Fibroblast of peridontal ligament (primary cell): ENCODE measurements around the gene CFAP46.

Source experiments
- DNase-seq: peaks from one replicate; pipeline ENCODE4 v3.0.0-alpha.2; 2010; ENCODE audit errors: extremely low read depth

The CFAP46 gene

DNA sequence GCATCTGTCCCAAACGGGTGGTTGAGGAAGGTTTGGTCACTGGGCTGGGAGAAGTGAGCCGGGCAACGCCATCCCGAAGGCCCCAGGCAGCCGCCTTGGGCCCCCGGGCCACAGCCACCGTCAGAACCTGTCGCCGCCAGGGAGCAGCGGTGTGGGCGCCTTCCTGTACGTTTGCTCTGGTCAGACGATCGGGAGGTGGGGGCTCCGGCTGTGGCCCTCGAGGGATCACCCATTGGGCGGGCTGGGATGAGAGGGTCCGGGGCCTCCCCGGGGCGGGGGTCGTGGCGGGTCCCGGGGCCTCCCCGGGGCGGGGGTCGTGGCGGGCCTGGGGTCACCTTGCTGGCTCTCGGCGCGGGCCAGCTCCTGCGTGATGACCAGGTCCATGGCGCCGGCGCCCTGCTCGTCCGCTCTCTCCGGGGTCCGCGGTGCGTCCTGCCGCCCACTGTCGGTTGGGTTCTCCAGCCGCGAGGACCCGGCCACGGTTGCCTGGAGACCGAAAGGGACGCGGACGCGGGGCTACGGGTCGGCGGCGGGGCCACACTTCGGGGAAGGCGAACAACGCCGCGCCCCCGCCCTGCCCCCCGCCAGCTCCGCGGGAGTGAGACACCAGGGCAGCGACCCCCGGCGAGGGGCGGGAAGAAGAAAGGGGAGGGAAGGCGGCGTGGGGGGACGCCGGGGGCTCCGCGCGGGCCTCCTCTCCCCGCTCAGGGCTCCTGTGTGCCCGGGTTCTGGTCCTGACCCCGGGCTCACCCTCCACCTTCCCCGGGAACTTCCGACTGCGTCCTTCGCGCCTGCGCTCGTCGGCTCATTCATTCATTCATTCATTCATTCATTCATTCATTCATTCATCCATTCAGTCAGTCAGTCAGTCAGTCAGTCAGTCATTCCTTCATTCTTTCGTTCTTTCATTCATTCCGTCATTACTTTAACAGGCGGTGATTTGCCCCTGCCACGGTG is at the start of gene CFAP46:
TSS of gene CFAP46 (minus strand) at position 470 of the 957 bp plus-strand sequence. CDS start at position 384, 86 bp downstream.
- peak; percentile 43 for DNase-seq

DNA sequence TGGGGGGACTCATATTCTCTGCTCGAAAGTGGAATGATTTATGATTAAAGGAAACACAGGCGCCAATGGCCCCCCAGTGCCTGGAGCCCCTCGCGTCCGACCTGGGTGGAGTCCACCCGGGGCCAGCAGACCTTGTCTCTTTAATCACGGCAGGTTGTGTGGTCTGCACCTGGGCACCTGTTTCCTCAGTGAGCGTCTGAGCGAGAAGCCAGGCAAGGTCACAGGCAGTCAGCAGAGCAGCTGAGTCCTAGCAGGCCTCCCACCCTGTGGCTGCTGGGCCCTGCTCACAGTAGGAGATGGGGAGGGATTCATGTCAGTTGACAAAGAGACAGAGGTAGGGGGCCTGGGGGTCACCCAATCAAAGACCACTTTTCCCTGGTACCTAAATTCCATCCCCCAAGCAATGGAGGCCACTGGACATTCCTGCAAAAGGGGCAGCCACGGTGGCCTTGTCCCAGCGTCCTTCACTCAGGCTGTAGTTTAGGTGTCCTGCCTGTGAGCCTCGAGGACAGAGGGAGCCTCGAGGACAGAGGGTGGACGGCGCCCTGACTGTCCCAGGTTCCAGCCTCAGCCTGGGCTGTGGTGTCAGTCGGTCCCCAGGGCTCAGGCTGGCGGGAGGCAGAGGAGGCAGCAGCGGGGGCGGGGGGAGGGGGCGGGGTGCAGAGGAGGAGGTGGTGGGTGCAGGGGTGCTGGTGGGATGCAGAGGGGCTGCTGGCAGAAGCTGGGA is 49.5 kb upstream of the CFAP46 start:
- no peak for DNase-seq

DNA sequence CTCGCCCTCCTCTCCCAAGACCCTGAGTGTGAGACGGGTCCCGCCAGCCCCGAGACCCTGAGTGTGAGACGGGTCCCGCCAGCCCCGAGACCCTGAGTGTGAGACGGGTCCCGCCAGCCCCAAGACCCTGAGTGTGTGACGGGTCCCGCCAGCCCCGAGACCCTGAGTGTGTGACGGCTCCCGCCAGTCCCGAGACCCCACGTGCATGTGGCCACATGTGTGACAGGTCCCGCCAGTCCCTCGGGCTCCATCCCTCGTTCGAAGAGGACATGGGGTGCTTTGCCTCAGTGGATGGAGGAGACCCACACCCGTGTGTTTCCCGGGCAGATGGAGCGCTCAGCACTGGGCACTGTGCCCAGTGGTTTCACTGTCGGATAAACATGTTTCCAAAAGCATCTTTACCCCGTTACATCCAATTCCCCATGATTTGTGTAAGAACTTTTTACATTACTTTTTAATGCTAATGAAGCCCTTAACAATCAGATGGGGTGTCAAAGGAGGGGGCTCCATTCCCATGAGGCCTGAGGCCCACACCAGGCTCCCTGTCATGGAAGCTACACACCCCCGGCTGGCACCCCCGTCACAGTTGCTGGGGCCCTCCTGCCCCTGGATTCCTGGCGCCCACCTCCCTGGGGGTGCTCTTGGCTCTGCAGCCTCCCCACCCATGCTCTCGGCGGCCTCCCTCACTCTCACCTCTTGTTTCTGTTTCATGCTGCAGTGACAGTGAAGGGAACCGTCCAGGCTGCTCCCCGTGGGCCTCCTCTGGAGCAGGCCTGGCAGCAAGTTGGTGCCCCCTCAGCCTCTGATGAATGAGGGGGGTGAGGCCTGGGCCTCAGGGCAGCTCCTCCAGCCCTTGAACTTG is 48.5 kb upstream of the CFAP46 start:
- DNase-seq: peak; percentile 23

GRCh38 chr10:132989476-132990415 is 47.4 kb upstream of the CFAP46 start:
- no peak for DNase-seq

DNA sequence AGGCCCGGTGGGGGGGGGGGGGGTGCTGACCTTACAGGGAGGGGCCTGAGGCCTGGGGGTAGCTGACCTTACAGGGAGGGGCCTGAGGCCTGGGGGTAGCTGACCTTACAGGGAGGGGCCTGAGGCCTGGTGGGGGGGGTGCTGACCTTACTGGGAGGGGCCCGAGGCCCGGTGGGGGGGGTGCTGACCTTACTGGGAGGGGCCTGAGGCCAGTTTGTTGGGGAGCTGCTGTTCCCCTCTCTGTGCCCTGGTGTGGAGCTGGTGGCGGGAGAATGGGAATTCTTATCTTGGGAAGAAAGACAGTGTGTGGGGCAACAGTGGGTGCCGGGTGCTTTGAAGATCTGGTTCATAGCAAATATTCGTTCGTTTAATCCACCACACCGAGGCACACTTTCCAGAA is 46.6 kb upstream of the CFAP46 start:
- DNase-seq: no peak

DNA sequence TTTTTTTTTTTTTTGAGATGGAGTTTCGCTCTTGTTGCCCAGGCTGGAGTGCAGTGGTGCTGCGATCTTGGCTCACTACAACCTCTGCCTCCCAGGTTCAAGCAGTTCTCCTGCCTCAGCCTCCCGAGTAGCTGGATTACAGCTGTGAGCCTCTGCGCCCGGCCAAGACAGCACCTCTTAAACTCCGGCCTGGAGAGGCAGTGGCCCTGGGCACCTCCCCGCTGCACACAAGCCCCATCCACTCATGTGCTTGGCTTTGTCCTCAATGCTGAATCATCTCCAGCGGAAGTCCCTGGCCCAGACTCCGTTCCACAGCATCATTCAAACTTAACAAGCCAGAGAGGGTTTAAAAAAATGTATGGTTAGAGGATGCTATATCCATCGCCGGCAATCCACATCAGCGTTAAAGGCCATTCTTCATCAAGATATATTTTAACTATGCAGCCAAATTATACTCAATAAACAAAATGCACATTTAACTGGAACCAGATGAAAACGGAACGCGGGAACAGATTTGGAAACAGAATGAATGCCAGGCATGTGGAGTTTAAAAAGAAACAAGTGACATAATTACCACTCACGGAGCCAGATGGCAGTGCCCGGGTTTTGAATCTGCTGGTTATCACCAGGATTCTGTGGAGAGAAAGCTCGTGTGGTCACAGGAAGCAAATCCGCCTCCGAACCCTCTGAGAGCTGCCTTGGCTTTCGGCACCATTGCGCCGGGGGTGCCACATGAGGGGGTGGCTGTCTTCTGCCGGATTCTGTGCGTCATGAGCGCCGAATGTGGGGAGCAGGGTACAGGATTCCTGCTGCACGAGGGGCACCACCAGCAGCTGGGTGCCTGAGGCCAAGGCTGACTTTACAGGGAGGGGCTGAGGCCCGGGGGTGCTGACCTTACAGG is 45.6 kb upstream of the CFAP46 start:
- peak; percentile 97 for DNase-seq

- no peak for DNase-seq
Measured at GRCh38 chr10:132986978-132987377, 44.6 kb upstream of the CFAP46 start.

DNA sequence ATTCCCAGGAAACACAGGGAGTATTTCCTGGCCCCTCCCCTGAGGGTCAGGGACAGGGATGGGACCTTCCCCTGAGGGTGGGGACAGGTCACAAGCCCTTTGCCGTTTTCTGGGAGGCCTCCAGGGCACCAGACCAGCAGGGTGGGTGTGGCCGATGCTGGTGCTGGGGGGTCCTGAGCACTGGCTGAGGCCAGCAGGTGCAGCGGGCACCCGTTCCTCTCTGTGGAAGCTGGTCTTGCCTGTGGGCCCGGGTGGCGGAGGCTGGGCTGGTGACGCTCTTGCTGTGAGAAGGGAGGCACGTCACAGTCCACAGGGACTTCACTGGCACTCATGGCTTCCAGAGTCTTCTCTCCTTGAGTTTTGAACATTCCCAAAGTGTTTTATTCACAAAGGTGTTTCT is 44.2 kb upstream of the CFAP46 start:
- no peak for DNase-seq

DNA sequence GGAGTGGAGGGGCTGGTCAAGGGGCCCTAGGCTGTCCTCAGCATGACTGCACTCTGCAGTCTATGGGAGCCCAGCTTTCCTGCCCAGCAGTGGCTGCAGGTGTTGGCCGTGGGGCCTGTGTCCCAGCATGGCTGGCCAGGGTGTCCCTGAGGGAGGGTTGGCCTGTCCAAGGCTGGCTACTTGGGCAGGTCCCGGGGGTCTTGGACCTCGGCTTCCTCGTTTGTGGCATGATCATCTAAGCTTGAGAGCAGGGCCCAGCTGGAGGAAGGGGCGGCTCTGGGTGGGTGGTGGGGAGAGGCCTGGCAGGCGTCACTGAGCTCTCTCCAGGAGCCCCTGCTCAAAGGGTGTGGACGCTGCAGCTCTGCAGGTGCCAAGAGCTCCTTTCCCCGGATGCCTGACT is 43.7 kb upstream of the CFAP46 start:
- no peak for DNase-seq

DNA sequence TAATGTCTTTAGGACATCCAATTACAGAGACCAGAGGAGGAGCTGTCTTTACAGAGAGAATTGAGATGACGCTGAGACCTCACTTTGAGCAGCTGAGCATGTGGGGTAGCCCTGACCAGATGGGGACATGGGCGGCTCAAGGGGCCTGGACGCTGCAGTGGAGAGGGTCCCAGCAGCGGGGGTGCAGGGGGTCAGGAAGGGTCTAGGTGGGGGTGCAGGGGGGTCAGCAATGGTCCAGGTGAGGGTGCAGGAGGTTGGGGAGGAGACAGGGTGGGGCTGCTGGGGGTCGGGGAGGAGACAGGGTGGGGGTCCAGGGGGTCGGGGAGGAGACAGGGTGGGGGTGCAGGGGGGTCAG is 43.2 kb upstream of the CFAP46 start:
- DNase-seq: no peak

DNA sequence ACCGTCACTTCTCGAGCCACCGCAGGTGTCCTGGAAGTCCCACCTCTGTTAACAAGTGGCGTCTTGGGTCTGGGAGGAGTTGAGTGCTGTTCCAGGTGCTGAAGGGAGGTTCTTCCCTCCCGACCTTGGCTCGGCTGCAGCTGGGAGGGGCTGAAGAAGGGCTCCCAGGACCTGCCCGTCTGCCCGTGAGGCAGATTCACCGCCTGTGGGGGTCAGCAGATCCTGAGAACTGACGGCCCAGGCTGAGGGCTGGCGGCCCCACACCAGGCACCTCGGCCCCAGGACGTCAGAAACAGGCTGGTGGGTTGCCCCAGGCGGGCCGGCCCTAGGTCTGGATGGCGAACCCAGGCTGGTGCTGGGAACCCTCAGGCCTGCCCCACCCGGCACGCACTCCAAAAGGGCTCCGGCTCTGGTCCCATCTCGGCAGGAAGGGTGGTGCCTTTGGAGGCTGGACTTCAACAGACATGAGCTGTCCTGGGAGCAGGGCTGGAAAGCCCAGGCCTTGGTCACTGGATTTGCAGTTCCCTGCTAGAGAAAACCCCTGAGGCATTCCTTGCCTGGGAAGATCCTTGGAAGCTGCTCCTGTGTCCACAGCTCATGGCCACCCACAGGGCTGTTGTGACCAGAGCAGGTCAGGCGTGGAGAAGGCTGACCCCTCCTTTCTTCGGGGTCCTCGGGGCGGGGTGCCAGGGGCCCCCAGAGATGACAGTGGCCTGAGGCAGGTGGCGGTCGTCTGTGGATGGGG is 42.6 kb upstream of the CFAP46 start:
- no peak for DNase-seq

- DNase-seq: no peak
Measured at GRCh38 chr10:132984008-132984295, 41.6 kb upstream of the CFAP46 start.

DNA sequence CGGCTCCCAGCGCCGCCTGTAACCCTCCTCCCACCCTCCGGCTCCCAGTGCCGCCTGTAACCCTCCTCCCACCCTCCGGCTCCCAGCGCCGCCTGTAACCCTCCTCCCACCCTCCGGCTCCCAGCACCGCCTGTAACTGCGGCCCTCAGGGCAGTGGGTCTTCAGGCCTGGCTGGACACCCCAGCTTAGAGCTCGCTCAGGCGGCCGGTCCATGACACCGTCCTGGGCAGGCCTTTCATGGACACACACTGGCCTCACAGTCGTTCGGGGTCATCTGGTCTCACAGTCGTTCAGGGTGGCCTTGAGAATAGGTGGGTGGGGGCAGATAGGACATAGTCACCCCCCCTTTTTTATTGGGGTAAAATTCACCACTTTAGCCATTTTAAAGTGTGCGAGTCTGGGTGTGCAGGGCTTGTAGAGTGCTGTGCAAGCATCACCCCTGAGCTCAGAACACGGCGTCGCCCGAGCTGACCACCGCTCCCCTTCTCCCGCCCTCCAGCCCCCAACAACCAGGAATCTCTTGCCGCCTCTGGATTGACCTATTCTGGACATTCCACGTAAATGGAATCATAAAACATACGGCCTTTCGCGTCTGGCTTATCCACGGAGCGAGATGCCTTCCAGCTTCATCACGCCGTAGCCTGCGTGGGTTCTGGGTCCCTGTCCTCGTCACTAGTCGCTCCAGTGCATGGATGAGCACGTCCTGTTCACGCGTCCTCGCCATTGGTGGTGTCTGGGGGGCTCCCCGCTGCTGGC is 41.1 kb upstream of the CFAP46 start:
- DNase-seq: no peak

DNA sequence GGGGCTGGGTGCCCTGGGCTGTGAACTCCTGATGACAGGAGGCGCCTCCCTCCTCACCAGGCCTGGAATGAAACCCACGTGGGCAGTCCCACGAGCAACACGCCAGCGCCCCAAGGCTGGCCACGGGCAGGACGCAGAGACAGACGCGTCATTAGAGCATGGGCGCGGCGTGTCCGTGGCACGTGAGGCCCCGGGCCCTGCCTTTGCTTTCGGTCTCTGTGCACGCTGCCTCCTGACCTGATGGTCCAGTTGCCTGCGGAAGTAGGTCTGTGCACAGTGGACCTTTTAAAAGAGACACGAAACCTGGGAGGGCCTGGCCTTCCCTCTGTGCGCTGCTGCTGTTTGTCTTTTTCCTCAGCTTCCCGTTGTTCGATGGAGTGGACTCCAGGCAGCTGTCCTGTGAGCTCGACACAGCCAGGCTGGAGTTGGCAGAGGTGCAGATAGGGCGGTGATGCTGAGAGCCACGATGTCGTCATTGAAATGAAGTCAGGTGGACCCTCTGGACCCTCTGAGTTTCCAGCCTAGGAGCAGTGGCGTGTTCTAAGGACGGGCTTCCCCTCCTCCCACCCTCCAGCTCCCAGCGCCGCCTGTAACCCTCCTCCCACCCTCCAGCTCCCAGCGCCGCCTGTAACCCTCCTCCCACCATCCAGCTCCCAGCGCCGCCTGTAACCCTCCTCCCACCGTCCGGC is 40.1 kb upstream of the CFAP46 start:
- DNase-seq: no peak

- DNase-seq: no peak
Measured at GRCh38 chr10:132981746-132982145, 39.4 kb upstream of the CFAP46 start.

DNA sequence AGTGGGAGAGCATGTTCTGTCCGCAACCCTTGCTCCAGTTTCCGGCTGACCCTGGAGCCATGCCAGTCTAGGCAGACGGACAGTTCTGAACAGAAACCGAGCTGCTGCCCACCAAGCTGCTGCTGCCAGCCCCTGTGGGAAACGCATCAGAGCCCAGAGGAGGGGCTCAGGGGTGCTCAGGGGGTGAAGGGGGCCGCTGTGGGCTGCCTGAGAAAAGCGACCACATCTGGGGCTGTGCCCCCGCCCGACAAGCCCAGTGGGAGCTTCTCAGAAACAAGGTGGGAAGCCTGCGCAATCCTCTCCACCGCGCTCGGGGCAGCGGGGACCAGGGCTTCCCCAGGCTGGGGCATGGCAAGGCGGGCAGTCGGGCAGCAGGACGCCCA is 38.8 kb upstream of the CFAP46 start:
- no peak for DNase-seq

- no peak for DNase-seq
Measured at GRCh38 chr10:132980426-132981172, 38.2 kb upstream of the CFAP46 start.
